HepG2 (cell line): Measurements from ENCODE around the gene DHX57. TPM values are rescaled to one million over a fixed set of nuclear protein-coding genes. Genes with fewer than 3 reads are reported as not detected.
A peak's percentile ranks its signal among the peaks of the same experiment; 100 is the strongest.

Experiments used
- GLMP ChIP-seq: sonication (generic); formaldehyde crosslinking; IDR thresholded peaks from 2 replicates; pipeline ENCODE4 v1.9.0; 2021; ENCODE audit warnings: missing genetic modification reagents, mild to moderate bottlenecking, borderline replicate concordance
- HDAC6 ChIP-seq: fragments of 200-600 bp; sonication (generic); IDR thresholded peaks from 2 replicates; pipeline ENCODE4 v1.7.0; 2017; ENCODE audit warnings: mild to moderate bottlenecking, antibody characterized with exemption, low read length, low read depth
- IRF2 ChIP-seq: IDR thresholded peaks from 2 replicates; pipeline ENCODE4 v1.6.1; 2018; ENCODE audit warnings: missing genetic modification reagents, missing compliant biosample characterization
- KDM4B ChIP-seq: sonication (generic); formaldehyde crosslinking; IDR thresholded peaks from 2 replicates; pipeline ENCODE4 v1.4.0; 2020; ENCODE audit warnings: missing genetic modification reagents
- PHF20 ChIP-seq: sonication (generic); formaldehyde crosslinking; IDR thresholded peaks from 2 replicates; pipeline ENCODE4 v1.5.0; 2020; ENCODE audit warnings: mild to moderate bottlenecking, missing genetic modification reagents
- SP1 ChIP-seq, 2 experiments: fragments of 450-650 bp in 1 of 2; sonication (generic) in 1 of 2; formaldehyde crosslinking in 1 of 2; IDR thresholded peaks; 2 replicates each; pipeline versions ENCODE4 v1.4.0 to v1.6.1; 2016 to 2020; ENCODE audit warnings: missing genetic modification reagents in 1 of 2
- TAF15 ChIP-seq: fragments of 200-400 bp; formaldehyde crosslinking; IDR thresholded peaks from one replicate; pipeline ENCODE4 v1.6.1; 2018; ENCODE audit warnings: mild to moderate bottlenecking, low read depth, low read length; ENCODE audit not compliant: poor library complexity, severe bottlenecking
- TCF7 ChIP-seq: sonication (generic); IDR thresholded peaks from 2 replicates; pipeline ENCODE4 v1.6.1; 2016; ENCODE audit warnings: antibody characterized with exemption, low read depth
- ZBTB14 ChIP-seq: sonication (generic); formaldehyde crosslinking; IDR thresholded peaks from 2 replicates; pipeline ENCODE4 v1.4.0; 2020; ENCODE audit warnings: missing genetic modification reagents
- ZFAT ChIP-seq: sonication (generic); formaldehyde crosslinking; conservative IDR thresholded peaks from 2 replicates; pipeline ENCODE4 v1.8.1; 2023; ENCODE audit warnings: missing genetic modification reagents, inconsistent platforms
- ZFP1 ChIP-seq: IDR thresholded peaks from 2 replicates; pipeline ENCODE4 v1.6.1; 2016
- ZIK1 ChIP-seq: sonication (generic); formaldehyde crosslinking; IDR thresholded peaks from 2 replicates; pipeline ENCODE4 v1.5.0; 2020; ENCODE audit warnings: mild to moderate bottlenecking, low read depth, missing genetic modification reagents, borderline replicate concordance
- ZNF318 ChIP-seq: sonication (generic); formaldehyde crosslinking; IDR thresholded peaks from 2 replicates; pipeline ENCODE4 v1.4.0; 2020; ENCODE audit warnings: mild to moderate bottlenecking, missing genetic modification reagents
- ZNF432 ChIP-seq: sonication (generic); formaldehyde crosslinking; IDR thresholded peaks from 2 replicates; pipeline ENCODE4 v1.5.0; 2020; ENCODE audit warnings: missing genetic modification reagents, mild to moderate bottlenecking, borderline replicate concordance
- ZNF703 ChIP-seq: sonication (generic); formaldehyde crosslinking; IDR thresholded peaks from 2 replicates; pipeline ENCODE4 v1.5.1; 2020; ENCODE audit warnings: missing genetic modification reagents, mild to moderate bottlenecking, moderate library complexity, borderline replicate concordance
- ZNF704 ChIP-seq: sonication (generic); formaldehyde crosslinking; IDR thresholded peaks from 2 replicates; pipeline ENCODE4 v1.8.1; 2023; ENCODE audit warnings: mild to moderate bottlenecking, inconsistent platforms, moderate library complexity, missing genetic modification reagents, borderline replicate concordance
- ZSCAN21 ChIP-seq: sonication (generic); formaldehyde crosslinking; IDR thresholded peaks from 2 replicates; pipeline ENCODE4 v1.8.0; 2022; ENCODE audit warnings: mild to moderate bottlenecking, missing genetic modification reagents, moderate library complexity, borderline replicate concordance
- polyA plus RNA-seq, 8 experiments: library from polyadenylated mRNA; depleted of rRNA in 3 of 8; stranded (reverse) in 7 of 8; unstranded in 1 of 8; fragments of >200 nt; fragmentation: Illumina TruSeq in 4 of 8; extraction: Trizol in 4 of 8; gene quantifications; 2 replicates each; pipeline versions ENCODE4 v1.2.1 to v1.2.3, GENCODE V29; 2011 to 2016; ENCODE audit warnings: low read depth in 4 of 8, missing spikeins in 1 of 8, mixed read lengths in 1 of 8; ENCODE audit not compliant: insufficient read depth in 1 of 8
- total RNA-seq, 5 experiments: library from RNA; depleted of rRNA; stranded (reverse); fragments of >200 nt; fragmentation: Illumina TruSeq; extraction: Trizol; gene quantifications; 2 replicates each; pipeline ENCODE4 v1.2.3, GENCODE V29; 2016; ENCODE audit warnings: low read depth in 1 of 5

The DHX57 gene
- total and polyA plus RNA-seq, 2 of the 13 experiments (the other 11 are each of a cell fraction or from before 2014, with no cell fraction given): 9.2 to 24.2 TPM

- TF ChIP-seq ZNF318 (CRISPR knock-in tag) (no peak), ZNF704 (CRISPR knock-in tag) (peak; percentile 51; the same call in 1 of the 2 replicates), ZFP1 (no peak; the same call in 1 of the 2 replicates), ZIK1 (peak; percentile 87), TAF15 (no peak), ZBTB14 (CRISPR knock-in tag) (peak; percentile 61; the same call in 1 of the 2 replicates), PHF20 (no peak; the same call in none of the 2 replicates), KDM4B (peak; percentile 15; the same call in 1 of the 2 replicates), SP1 (IDR thresholded peaks at IDR 0.05) (no peak), SP1 (CRISPR knock-in tag; IDR thresholded peaks at IDR 0.05) (peak; percentile 76), TCF7 (peak; percentile 22; the same call in 1 of the 2 replicates), ZSCAN21 (peak; percentile 83), ZNF432 (no peak), GLMP (CRISPR knock-in tag) (0 out of 2 replicates have a peak, but pooled peaks have one; percentile 6), IRF2 (CRISPR knock-in tag) (peak; percentile 81), HDAC6 (no peak; the same call in 1 of the 2 replicates), ZNF703 (CRISPR knock-in tag) (no peak; the same call in 1 of the 2 replicates), ZFAT (CRISPR knock-in tag) (no peak)
These were observed 124.7 kb downstream of the DHX57 start, which contains the start of gene SRSF7 (continued) for GRCh38 chr2:38750891-38751595.
